ENCODE results near the gene TRABD2A. TPM values are rescaled to one million over a fixed set of nuclear protein-coding genes. Genes with fewer than 3 reads are reported as not detected.
"Not testable (repeated sequence)": the region's sequence is repeated elsewhere in the genome, so short reads cannot be mapped to it uniquely, and the experiment has no call there.

Gene TRABD2A
- total RNA-seq, 1 donor from 2014 or later = not detected

GRCh38 chr2:84776011-84776410, 104.9 kb downstream of the TRABD2A start:
- no peaks in the 10 kb centered on the region for H3K27me3 Mint-ChIP-seq (ENCODE audit: unreplicated experiment)
- peaks cover 2% of the 10 kb centered on the region for H3K9me3 Mint-ChIP-seq (ENCODE audit: unreplicated experiment)

GRCh38 chr2:84773562-84773961, 107.3 kb downstream of the TRABD2A start:
- not testable (repeated sequence) for H3K9me3 Mint-ChIP-seq (ENCODE audit: unreplicated experiment); H3K4me1 Mint-ChIP-seq (ENCODE audit: low read depth, unreplicated experiment); H3K4me3 Mint-ChIP-seq (ENCODE audit: unreplicated experiment); DNase-seq; H3K27me3 Mint-ChIP-seq (ENCODE audit: unreplicated experiment); H3K36me3 Mint-ChIP-seq (ENCODE audit: unreplicated experiment); H3K27ac Mint-ChIP-seq (ENCODE audit: unreplicated experiment)

More at GRCh38 chr2:84776011-84776410, 104.9 kb downstream of the TRABD2A start:
- Mint-ChIP-seq H3K27ac (ENCODE audit: unreplicated experiment) (no peak overlapping the region), H3K4me3 (ENCODE audit: unreplicated experiment) (no peak overlapping the region), H3K4me1 (ENCODE audit: low read depth, unreplicated experiment) (no peaks in the 10 kb centered on the region), H3K36me3 (ENCODE audit: unreplicated experiment) (no peaks in the 10 kb centered on the region)
- TF ChIP-seq CTCF (IDR thresholded peaks at IDR 0.05; ENCODE audit: partially characterized antibody, unreplicated experiment) = no peak
- DNase-seq = no peak

Other genes starting within 250 kb of the TRABD2A start
- 3,273 TPM for gene TMSB10, start 24.6 kb upstream of the TRABD2A start, total RNA-seq (ENCODE audit: unreplicated experiment)
- 46.8 TPM for gene KCMF1, start 90.1 kb upstream of the TRABD2A start, total RNA-seq (ENCODE audit: unreplicated experiment)